HG03280 (cell line): ENCODE data around the gene PROC.
"Not testable (repeated sequence)": the region's sequence is repeated elsewhere in the genome, so short reads cannot be mapped to it uniquely, and the experiment has no call there.

ENCODE experiments used
- ATAC-seq: cut with Tn5 transposase; IDR thresholded peaks from one replicate; pipeline ENCODE4 v1.9.1; 2021; ENCODE audit warnings: mild to moderate bottlenecking, moderate library complexity; ENCODE audit not compliant: unreplicated experiment

Gene PROC

DNA sequence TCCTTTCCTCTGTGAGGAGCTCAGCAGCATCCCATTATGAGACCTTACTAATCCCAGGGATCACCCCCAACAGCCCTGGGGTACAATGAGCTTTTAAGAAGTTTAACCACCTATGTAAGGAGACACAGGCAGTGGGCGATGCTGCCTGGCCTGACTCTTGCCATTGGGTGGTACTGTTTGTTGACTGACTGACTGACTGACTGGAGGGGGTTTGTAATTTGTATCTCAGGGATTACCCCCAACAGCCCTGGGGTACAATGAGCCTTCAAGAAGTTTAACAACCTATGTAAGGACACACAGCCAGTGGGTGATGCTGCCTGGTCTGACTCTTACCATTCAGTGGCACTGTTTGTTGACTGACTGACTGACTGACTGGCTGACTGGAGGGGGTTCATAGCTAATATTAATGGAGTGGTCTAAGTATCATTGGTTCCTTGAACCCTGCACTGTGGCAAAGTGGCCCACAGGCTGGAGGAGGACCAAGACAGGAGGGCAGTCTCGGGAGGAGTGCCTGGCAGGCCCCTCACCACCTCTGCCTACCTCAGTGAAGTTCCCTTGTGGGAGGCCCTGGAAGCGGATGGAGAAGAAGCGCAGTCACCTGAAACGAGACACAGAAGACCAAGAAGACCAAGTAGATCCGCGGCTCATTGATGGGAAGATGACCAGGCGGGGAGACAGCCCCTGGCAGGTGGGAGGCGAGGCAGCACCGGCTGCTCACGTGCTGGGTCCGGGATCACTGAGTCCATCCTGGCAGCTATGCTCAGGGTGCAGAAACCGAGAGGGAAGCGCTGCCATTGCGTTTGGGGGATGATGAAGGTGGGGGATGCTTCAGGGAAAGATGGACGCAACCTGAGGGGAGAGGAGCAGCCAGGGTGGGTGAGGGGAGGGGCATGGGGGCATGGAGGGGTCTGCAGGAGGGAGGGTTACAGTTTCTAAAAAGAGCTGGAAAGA is 7.6 kb downstream of the PROC start:
- ATAC-seq: no peak

DNA sequence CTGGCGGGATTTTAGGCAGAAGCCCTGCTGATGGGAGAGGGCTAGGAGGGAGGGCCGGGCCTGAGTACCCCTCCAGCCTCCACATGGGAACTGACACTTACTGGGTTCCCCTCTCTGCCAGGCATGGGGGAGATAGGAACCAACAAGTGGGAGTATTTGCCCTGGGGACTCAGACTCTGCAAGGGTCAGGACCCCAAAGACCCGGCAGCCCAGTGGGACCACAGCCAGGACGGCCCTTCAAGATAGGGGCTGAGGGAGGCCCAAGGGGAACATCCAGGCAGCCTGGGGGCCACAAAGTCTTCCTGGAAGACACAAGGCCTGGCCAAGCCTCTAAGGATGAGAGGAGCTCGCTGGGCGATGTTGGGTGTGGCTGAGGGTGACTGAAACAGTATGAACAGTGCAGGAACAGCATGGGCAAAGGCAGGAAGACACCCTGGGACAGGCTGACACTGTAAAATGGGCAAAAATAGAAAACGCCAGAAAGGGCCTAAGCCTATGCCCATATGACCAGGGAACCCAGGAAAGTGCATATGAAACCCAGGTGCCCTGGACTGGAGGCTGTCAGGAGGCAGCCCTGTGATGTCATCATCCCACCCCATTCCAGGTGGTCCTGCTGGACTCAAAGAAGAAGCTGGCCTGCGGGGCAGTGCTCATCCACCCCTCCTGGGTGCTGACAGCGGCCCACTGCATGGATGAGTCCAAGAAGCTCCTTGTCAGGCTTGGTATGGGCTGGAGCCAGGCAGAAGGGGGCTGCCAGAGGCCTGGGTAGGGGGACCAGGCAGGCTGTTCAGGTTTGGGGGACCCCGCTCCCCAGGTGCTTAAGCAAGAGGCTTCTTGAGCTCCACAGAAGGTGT is 8.5 kb downstream of the PROC start:
- ATAC-seq: no peak

DNA sequence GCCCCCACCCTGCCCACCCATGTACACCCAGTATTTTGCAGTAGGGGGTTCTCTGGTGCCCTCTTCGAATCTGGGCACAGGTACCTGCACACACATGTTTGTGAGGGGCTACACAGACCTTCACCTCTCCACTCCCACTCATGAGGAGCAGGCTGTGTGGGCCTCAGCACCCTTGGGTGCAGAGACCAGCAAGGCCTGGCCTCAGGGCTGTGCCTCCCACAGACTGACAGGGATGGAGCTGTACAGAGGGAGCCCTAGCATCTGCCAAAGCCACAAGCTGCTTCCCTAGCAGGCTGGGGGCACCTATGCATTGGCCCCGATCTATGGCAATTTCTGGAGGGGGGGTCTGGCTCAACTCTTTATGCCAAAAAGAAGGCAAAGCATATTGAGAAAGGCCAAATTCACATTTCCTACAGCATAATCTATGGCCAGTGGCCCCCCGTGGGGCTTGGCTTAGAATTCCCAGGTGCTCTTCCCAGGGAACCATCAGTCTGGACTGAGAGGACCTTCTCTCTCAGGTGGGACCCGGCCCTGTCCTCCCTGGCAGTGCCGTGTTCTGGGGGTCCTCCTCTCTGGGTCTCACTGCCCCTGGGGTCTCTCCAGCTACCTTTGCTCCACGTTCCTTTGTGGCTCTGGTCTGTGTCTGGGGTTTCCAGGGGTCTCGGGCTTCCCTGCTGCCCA is 9.3 kb downstream of the PROC start:
- ATAC-seq: no peak

DNA sequence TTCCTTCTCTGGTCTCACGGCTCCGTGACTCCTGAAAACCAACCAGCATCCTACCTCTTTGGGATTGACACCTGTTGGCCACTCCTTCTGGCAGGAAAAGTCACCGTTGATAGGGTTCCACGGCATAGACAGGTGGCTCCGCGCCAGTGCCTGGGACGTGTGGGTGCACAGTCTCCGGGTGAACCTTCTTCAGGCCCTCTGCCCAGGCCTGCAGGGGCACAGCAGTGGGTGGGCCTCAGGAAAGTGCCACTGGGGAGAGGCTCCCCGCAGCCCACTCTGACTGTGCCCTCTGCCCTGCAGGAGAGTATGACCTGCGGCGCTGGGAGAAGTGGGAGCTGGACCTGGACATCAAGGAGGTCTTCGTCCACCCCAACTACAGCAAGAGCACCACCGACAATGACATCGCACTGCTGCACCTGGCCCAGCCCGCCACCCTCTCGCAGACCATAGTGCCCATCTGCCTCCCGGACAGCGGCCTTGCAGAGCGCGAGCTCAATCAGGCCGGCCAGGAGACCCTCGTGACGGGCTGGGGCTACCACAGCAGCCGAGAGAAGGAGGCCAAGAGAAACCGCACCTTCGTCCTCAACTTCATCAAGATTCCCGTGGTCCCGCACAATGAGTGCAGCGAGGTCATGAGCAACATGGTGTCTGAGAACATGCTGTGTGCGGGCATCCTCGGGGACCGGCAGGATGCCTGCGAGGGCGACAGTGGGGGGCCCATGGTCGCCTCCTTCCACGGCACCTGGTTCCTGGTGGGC is 10.0 kb downstream of the PROC start:
- no peak for ATAC-seq

DNA sequence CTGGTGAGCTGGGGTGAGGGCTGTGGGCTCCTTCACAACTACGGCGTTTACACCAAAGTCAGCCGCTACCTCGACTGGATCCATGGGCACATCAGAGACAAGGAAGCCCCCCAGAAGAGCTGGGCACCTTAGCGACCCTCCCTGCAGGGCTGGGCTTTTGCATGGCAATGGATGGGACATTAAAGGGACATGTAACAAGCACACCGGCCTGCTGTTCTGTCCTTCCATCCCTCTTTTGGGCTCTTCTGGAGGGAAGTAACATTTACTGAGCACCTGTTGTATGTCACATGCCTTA is 10.5 kb downstream of the PROC start:
- no peak for ATAC-seq

DNA sequence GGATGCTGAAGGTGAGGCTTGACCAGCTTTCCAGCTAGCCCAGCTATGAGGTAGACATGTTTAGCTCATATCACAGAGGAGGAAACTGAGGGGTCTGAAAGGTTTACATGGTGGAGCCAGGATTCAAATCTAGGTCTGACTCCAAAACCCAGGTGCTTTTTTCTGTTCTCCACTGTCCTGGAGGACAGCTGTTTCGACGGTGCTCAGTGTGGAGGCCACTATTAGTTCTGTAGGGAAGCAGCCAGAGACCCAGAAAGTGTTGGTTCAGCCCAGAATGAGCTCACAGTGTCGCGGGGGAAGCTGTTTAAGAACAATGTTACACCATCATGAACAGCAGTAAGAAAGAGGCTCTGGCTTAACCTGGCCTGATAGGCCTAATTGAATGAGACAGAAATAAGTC is 11.1 kb downstream of the PROC start:
- ATAC-seq: no peak

DNA sequence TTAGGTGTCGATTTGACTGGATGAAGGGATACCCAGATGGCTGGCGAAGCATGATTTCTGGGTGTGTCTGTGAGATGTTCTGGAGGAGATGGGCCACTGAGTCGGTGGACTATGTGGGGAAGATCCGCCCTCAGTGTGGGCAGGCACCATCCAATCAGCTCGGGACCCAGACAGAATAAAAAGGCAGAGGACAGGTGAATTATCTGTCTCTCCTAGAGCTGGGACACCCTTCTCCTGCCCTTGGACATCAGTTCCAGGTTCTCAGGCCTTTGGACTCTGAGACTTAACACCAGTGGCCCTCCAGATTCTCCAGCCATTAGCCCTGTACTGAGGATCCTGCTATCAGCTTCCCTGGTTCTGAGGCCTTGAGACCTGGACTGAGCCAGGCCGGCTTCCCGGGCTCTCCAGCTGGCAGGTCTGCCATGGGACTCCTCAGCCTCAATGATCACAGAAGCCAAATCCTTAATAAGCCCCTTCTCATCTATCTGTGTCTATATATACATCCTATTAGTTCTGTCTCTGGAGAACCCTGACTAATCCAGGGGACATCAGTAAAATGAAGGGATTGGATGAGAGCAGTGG is 11.7 kb downstream of the PROC start:
- ATAC-seq: no peak

DNA sequence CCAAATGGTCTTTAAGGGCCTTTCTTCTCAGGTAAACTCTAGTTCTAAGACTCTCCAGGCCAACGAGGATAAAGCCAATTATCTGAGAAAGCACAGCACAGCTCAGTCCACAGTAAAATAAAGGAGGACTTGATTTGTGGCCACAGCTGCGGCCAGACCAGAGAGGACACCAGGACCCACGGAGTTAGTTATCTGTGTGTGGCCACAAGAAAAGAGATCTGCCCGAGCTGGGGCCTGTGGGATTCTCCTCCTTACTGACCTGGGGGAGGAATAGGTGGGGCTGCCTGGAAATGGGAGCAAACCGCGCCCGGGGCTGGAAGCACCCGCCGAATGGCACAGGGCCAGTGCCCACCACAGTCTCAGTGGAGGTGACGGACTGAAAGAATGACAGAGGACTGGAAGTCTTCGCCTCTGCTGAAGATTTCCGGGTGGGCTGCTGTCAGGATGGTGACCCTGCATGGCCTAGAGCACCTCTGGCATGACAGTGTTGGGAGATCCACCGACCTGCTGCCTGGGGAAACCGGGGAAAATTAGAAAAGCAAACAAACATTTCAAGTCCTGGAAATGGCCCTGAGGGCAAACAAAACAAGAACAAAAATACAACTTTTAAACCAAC is 13.3 kb downstream of the PROC start:
- no peak for ATAC-seq

DNA sequence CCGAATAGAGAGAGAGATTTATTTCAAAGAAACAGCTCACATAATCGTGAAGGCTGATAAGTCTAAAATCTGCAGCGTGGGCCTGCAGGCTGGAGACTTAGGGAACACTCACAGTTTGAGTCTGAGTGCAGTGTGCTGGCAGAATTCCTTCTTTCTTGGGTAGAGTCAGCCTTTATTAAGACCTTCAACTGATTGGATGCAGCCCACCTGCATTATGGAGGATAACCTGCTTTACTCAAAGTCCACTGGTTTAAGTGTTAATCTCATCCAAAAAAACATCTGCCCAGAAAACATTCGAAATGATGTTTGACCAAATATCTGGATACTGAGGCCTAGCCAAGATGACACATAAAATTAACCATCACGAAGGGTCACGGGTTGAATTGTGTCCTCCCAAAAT is 16.3 kb downstream of the PROC start:
- ATAC-seq: no peak

DNA sequence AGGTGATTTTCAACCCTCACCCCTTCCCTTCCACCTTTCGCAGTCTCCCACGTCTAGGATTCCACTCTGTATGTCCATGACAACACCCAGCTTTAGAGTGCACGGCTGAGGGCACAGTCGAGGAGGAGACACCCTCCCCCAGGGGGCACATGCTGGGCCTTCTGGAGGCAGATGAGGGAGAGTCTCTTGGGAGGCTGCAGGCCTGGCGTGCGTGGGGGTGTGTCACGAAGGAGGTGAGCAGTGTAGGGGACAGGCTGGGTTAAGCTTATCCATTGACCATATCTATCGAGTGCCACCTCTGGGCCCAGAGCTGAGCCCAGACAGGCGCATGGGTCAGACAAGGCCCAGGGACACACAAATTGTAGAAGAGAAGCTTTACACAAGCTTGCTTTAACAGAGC is 18.8 kb downstream of the PROC start:
- ATAC-seq: no peak

DNA sequence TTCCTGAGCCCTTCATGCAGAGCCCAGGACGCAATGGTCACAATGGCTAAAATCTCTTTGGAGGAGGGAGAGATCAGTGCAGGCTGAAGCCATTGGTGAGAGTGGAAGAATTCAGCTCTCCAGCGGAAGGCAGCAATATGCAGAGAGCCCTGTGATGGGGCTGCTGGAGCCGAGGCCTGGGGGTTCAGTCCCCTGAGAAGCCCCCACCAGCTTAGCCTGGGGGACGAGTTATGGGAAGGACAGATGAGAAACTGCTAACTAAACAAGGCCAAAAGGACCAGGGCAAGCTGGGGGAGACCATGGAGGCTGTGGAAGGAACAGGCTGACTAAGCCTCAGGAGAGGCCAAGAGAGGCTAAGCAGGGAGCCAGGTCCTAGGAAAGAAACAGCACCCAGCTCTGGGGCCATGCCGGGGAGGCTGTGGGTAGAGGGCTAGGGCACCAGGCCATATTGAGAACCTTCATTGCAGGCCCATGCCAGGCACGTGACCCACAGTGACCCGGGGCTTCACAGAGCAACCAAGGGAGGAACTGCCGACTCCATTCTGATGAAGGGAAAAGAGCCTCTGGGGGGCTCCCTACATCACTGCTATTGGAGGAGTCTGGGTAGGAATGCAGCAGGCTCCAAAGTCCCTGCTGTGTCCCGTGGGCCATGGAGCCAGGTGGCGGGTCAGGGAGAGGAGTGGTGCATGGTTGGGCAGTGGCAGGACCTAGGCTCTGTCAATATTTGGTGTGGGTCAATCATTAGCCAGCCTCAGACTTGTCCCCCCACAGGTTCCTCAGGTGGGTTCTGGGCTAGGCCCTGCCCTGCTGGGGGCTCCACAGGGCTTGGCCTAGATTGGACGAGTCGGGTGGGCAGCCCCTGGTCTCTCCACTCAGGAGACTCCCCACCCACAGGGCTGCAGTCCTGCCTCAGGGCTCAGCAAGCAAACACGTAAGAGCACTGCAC is 19.8 kb downstream of the PROC start:
- ATAC-seq: no peak

DNA sequence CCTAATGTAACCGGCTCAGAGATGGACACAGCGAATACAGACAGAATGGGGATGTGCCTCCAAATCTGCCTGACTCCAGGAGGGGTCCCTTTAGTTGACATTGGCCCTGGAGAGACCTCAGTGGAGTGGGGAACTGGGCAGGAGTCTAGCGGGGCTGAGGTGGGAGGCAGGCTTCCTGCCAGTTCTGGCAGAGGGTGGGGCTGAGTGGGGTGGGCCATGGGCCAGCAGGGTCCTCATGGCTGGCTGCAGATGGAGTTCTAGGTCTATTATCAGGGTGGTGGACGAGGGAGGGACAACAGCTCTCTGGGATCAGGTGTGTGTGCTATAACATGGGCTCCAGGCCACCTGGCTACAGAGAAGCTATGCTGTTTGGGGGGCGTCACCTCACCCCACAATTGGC is 21.1 kb downstream of the PROC start:
- no peak for ATAC-seq

DNA sequence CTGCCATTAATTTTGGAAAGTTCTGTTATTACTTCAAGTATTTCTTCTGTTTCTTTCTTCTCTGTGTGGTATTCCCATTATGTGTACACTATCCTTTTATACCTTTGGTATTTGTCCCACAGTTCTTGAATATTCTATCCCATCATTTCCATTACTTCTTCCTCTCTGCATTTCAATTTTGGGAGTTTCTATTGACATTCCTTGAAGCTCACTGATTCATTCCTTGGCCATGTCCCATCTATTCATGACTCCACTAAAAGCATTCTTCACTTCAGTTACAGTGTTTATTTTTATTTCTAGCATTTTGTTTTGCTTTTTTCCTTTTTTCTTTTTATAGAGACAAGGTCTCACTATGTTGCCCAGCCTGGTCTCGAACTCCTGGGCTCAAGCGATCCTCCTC is 30.3 kb downstream of the PROC start:
- ATAC-seq: no peak

DNA sequence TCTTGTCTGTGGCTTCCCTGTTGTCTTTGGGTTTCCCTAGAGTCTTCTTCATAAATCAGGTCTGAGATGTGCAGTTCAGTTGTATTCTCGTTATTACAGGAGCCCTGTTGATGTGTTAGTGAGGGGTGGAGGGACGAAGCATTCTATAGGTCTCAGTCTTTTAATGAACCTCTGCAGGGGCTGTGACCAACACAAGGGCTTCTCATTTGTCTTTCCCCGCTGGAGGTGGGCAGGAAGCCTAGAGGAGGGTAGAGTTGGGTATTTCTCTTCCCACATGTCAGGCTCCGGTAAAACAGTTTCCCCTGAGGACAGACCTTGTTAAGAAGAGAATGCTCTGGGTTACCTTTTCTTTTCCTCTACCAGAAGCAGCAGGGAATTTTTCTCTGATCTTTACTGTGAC is 31.2 kb downstream of the PROC start:
- no peak for ATAC-seq

DNA sequence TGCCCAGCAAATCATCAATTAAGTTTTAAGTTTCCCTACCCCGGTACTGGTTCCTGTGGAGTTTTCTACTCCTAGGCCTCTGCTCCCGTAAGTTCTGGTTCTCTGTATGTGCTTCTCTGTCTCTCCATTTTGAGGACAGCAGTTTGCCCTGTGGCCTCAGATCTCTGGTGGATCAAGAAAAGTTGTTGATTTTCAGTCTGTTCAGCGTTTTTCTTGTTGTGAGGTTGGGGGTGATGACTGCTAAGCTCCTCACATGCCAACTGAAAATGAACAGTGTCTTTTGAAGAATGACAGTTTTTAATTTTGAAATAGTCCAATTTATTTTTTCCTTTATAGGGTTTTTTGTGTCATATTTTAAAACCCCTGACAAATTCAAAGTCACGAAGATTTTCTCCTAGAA is 31.7 kb downstream of the PROC start:
- no peak for ATAC-seq

DNA sequence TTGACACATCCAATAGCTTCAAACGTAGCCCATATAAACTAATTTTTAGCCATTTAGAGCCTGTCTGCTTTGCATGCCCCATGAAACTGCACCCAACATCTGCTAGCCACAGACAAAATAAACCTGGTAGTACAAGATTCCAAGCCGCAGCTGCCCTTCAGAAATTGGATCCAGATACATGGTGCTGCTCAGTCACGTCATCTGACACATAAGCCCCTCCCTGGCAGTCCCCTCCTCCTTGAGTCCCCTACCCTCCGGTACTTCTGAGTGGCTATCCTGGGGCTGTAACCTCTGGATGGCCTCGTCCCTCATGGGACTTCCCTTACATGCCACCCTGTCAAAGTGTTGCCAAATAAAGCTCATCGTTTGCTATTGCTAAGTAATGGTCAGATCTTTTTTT is 33.8 kb downstream of the PROC start:
- ATAC-seq: no peak

DNA sequence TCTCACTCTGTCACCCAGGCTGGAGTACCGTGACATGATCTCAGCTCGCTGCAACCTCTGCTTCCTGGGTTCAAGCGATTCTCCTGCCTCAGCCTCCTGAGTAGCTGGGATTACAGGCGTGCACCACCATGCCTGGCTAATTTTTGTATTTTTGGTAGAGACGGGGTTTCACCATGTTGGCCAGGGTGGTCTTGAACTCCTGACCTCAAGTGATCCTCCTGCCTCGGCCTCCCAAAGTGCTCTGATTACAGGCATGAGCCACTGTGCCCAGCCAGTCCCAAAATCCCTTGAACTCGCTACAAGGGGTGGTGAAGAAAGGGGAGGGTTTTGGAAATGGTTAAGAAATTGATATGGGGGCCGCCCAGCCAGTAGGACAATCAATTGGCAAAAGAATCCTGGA is 34.2 kb downstream of the PROC start:
- ATAC-seq: not testable (repeated sequence)

DNA sequence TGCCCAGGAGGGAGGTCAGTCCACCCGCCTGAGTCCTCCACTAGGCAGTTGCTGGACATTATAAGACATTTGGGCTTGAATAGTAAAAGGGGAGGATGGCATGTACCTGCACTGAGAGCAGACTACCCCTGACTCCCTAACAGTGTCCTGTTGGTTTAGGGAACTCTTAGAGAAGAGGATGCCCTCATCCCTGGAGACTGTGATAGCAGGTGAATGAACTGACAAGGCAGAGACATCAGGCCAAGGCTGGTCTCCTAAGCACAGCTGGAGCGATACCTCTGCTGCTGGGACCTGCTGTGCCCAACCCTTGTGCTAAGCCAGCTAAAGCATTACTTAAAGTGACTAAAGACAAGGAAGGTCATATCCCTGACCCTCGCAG is 34.8 kb downstream of the PROC start:
- no peak for ATAC-seq
